HCT116 (cell line): ENCODE results near the gene CRHBP. TPM values are rescaled to one million over a fixed set of nuclear protein-coding genes. Genes with fewer than 3 reads are reported as not detected.

Experiments
- ATAC-seq: fragments of 200-7000 bp; cut with Tn5 transposase; 2 replicates; pipeline ENCODE4 v1.9.1; 2020; ENCODE audit warnings: mild to moderate bottlenecking, moderate library complexity
- BruUV-seq: library from RNA; stranded (reverse); fragments of 400-500 nt; replicated peaks from 2 replicates; lab custom pipeline; 2021; lab: Mats Ljungman, UMichigan
- CTCF ChIA-PET: fragments of 300-600 bp; sonication (Branson Sonifier 250); formaldehyde crosslinking; loops from one replicate; lab custom pipeline; 2021; ENCODE audit warnings: antibody characterized with exemption; lab: Charles Lee
- POLR2A ChIA-PET: fragments of 300-600, 350-600 bp; sonication (Branson Sonifier 250); formaldehyde crosslinking; loops from one replicate; lab custom pipeline; 2021; ENCODE audit warnings: antibody characterized with exemption; lab: Charles Lee
- RAD21 ChIA-PET, 2 experiments: fragments of 300-600 bp; sonication (Branson Sonifier 250); formaldehyde crosslinking; loops; one replicate each; lab custom pipeline; 2023; ENCODE audit warnings: low total read pairs in 2 of 2; ENCODE audit not compliant: uncharacterized antibody in 2 of 2, unreplicated experiment in 2 of 2, low non-redundant PET in 1 of 2; lab: Charles Lee
- DNase-seq: peaks from one replicate; pipeline ENCODE4 v3.0.0-alpha.2; 2010; ENCODE audit warnings: low read depth, low spot score
- H2AFZ ChIP-seq: fragments of 200-600 bp; shearing (Covaris generic), sonication (generic); 2 replicates; pipeline ENCODE4 v1.6.1; 2017; ENCODE audit warnings: low read depth, mixed run types, mixed read lengths, antibody characterized with exemption, low read length; ENCODE audit not compliant: poor library complexity, severe bottlenecking
- H3K27ac ChIP-seq: 2 replicates; pipeline ENCODE4 v1.5.1; 2012; ENCODE audit warnings: low read depth, low read length
- H3K27me3 ChIP-seq: fragments of 200-600 bp; sonication (generic); 2 replicates; pipeline ENCODE4 v1.6.1; 2016; ENCODE audit warnings: mixed run types, low read length, mixed read lengths; ENCODE audit not compliant: insufficient read depth
- H3K36me3 ChIP-seq, 2 experiments: fragments of 200-500 bp in 1 of 2; fragments of 200-600 bp in 1 of 2; sonication (Bioruptor generic) in 1 of 2; sonication (generic) in 1 of 2; 2 replicates each; pipeline versions ENCODE4 v1.5.1 to v1.6.1; 2014 to 2016; ENCODE audit warnings: low read length in 2 of 2, inconsistent platforms in 1 of 2, mixed read lengths in 1 of 2, mixed run types in 1 of 2; ENCODE audit not compliant: insufficient read depth in 2 of 2, control insufficient read depth in 1 of 2
- H3K4me1 ChIP-seq, 2 experiments: fragments of 200-600 bp in 1 of 2; sonication (generic) in 1 of 2; 2 replicates each; pipeline versions ENCODE4 v1.5.1 to v1.6.1; 2012 to 2017; ENCODE audit warnings: low read length in 2 of 2, inconsistent platforms in 1 of 2, mild to moderate bottlenecking in 1 of 2, mixed read lengths in 1 of 2, mixed run types in 1 of 2, moderate library complexity in 1 of 2; ENCODE audit not compliant: insufficient read depth in 2 of 2, control insufficient read depth in 1 of 2
- H3K4me2 ChIP-seq: fragments of 200-600 bp; sonication (generic); 2 replicates; pipeline ENCODE4 v1.6.1; 2017; ENCODE audit warnings: mixed run types, low read length, mixed read lengths
- H3K4me3 ChIP-seq, 2 experiments: fragments of 200-600 bp in 1 of 2; sonication (generic) in 1 of 2; replicated peaks in 1 of 2; 2 replicates each; pipeline ENCODE4 v1.5.1; 2011 to 2016; ENCODE audit warnings: low read length in 2 of 2, control low read depth in 1 of 2, low read depth in 1 of 2, mild to moderate bottlenecking in 1 of 2, mixed read lengths in 1 of 2, mixed run types in 1 of 2
- H3K79me2 ChIP-seq: fragments of 200-600 bp; sonication (generic); 2 replicates; pipeline ENCODE4 v1.6.1; 2017; ENCODE audit warnings: mild to moderate bottlenecking, mixed run types, low read length, moderate library complexity, mixed read lengths; ENCODE audit not compliant: insufficient read depth
- H3K9ac ChIP-seq: fragments of 200-600 bp; sonication (generic); 2 replicates; pipeline ENCODE4 v1.6.1; 2016; ENCODE audit warnings: low read length, mixed read lengths
- H3K9me2 ChIP-seq: fragments of 200-600 bp; sonication (generic), shearing (Covaris generic); 2 replicates; pipeline ENCODE4 v1.6.1; 2017; ENCODE audit warnings: mixed run types, mild to moderate bottlenecking, moderate library complexity; ENCODE audit not compliant: insufficient read depth
- H3K9me3 ChIP-seq, 2 experiments: fragments of 200-500 bp in 1 of 2; fragments of 200-600 bp in 1 of 2; sonication (Bioruptor generic) in 1 of 2; sonication (generic) in 1 of 2; 2 replicates each; pipeline ENCODE4 v1.6.1; 2014 to 2017; ENCODE audit warnings: low read length in 2 of 2, mixed read lengths in 2 of 2, inconsistent platforms in 1 of 2, low read depth in 1 of 2, mild to moderate bottlenecking in 1 of 2, mixed run types in 1 of 2, moderate library complexity in 1 of 2; ENCODE audit not compliant: control insufficient read depth in 1 of 2, insufficient read depth in 1 of 2
- H4K20me1 ChIP-seq: fragments of 200-600 bp; sonication (generic), shearing (Covaris generic); 2 replicates; pipeline ENCODE4 v1.6.1; 2017; ENCODE audit warnings: mixed run types, mild to moderate bottlenecking, moderate library complexity; ENCODE audit not compliant: insufficient read depth
- CBX3 ChIP-seq: IDR thresholded peaks from 2 replicates; pipeline ENCODE4 v1.6.1; 2012; ENCODE audit warnings: low read depth
- CEBPB ChIP-seq: IDR thresholded peaks from 2 replicates; pipeline ENCODE4 v1.6.1; 2012; ENCODE audit warnings: low read depth
- ELF1 ChIP-seq: IDR thresholded peaks from 2 replicates; pipeline ENCODE4 v1.6.1; 2012; ENCODE audit warnings: low read depth, borderline replicate concordance
- EZH2 ChIP-seq: fragments of 200-600 bp; sonication (generic); IDR thresholded peaks from 2 replicates; pipeline ENCODE4 v1.6.1; 2017; ENCODE audit warnings: antibody characterized with exemption, mixed run types
- EZH2phosphoT487 ChIP-seq: fragments of 200-600 bp; IDR thresholded peaks from 2 replicates; pipeline ENCODE4 v1.6.1; 2018; ENCODE audit warnings: antibody characterized with exemption, borderline replicate concordance
- FOSL1 ChIP-seq: IDR thresholded peaks from 2 replicates; pipeline ENCODE4 v1.6.1; 2012; ENCODE audit warnings: low read depth
- JUND ChIP-seq: IDR thresholded peaks from 2 replicates; pipeline ENCODE4 v1.6.1; 2012
- POLR2AphosphoS5 ChIP-seq: IDR thresholded peaks from 2 replicates; pipeline ENCODE4 v1.6.1; 2011; ENCODE audit warnings: mild to moderate bottlenecking, low read depth, low read length, moderate library complexity
- TCF7L2 ChIP-seq: IDR thresholded peaks from 2 replicates; pipeline ENCODE4 v1.7.0; 2011; ENCODE audit warnings: borderline replicate concordance, inconsistent platforms; ENCODE audit not compliant: insufficient read depth, insufficient read length; ENCODE audit errors: extremely low read depth
- YY1 ChIP-seq: IDR thresholded peaks from 2 replicates; pipeline ENCODE4 v1.6.1; 2011; ENCODE audit warnings: low read length, low read depth, moderate library complexity, mild to moderate bottlenecking; ENCODE audit not compliant: insufficient replicate concordance; ENCODE audit errors: extremely low read depth
- ZFX ChIP-seq: fragments of 450-650 bp; IDR thresholded peaks from 2 replicates; pipeline ENCODE4 v1.6.1; 2017
- ZNF274 ChIP-seq: fragments of 200-500 bp; sonication (Bioruptor generic); IDR thresholded peaks from 2 replicates; pipeline ENCODE4 v1.6.1; 2014; ENCODE audit warnings: mild to moderate bottlenecking, low read depth, low read length, inconsistent platforms
- intact Hi-C: fragments of 100-400 bp; cut with micrococcal nuclease; formaldehyde crosslinking; loops from 2 replicates; pipeline ENCODE4 v1.10.0; 2022
- total RNA-seq: library from RNA; stranded (reverse); gene quantifications from one replicate; pipeline ENCODE4 v1.2.1, GENCODE V29; 2021; ENCODE audit not compliant: unreplicated experiment
- TF ChIP-seq, protein P1 (sequence below): IDR thresholded peaks from 2 replicates; pipeline ENCODE4 v1.6.1; 2012
- TF ChIP-seq, protein P2 (sequence below), 3 experiments: fragments of 200-600 bp in 1 of 3; sonication (generic) in 1 of 3; IDR thresholded peaks in 2 of 3; conservative IDR thresholded peaks in 1 of 3; 2 replicates each; pipeline ENCODE4 v1.5.1; 2012 to 2017; ENCODE audit warnings: low read depth in 2 of 3, low read length in 2 of 3, antibody characterized with exemption in 1 of 3, borderline replicate concordance in 1 of 3, control low read depth in 1 of 3, mild to moderate bottlenecking in 1 of 3, mixed read lengths in 1 of 3, mixed run types in 1 of 3, moderate library complexity in 1 of 3; ENCODE audit not compliant: insufficient read depth in 1 of 3
- TF ChIP-seq, protein P3 (sequence below): IDR thresholded peaks from 2 replicates; pipeline ENCODE4 v1.6.1; 2012; ENCODE audit warnings: low read depth

Gene CRHBP
- total RNA-seq, 1 experiment from 2014 or later: not detected

- H4K20me1 ChIP-seq: no peaks in the 10 kb centered on the region
- no peaks in the 10 kb centered on the region for H3K36me3 ChIP-seq
- POLR2A ChIA-PET: no interaction called here
- no peaks in the 10 kb centered on the region for H3K9me2 ChIP-seq
- no peaks in the 10 kb centered on the region for H3K4me1 ChIP-seq
- CTCF ChIA-PET: no interaction called here
- no peak overlapping the region for H3K9ac ChIP-seq
- no peak overlapping the region for H3K4me3 ChIP-seq
- no peaks in the 10 kb centered on the region for H3K9me3 ChIP-seq
- H3K79me2 ChIP-seq: no peaks in the 10 kb centered on the region
- no peak overlapping the region for H3K4me2 ChIP-seq
- no TSS peak for BruUV-seq
- intact Hi-C loops: no loop called here
- H3K27ac ChIP-seq: no peak overlapping the region
- RAD21 ChIA-PET: no interaction called here
- TF ChIP-seq EZH2 (no peak), FOSL1 (no peak), ELF1 (no peak), CBX3 (no peak), EZH2phosphoT487 (no peak), CEBPB (no peak), ZNF274 (no peak), ZFX (no peak), YY1 (no peak), JUND (no peak), POLR2AphosphoS5 (no peak), TCF7L2 (no peak)
- TF ChIP-seq, protein P1, sequence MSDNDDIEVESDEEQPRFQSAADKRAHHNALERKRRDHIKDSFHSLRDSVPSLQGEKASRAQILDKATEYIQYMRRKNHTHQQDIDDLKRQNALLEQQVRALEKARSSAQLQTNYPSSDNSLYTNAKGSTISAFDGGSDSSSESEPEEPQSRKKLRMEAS: no peak
- TF ChIP-seq, protein P2, sequence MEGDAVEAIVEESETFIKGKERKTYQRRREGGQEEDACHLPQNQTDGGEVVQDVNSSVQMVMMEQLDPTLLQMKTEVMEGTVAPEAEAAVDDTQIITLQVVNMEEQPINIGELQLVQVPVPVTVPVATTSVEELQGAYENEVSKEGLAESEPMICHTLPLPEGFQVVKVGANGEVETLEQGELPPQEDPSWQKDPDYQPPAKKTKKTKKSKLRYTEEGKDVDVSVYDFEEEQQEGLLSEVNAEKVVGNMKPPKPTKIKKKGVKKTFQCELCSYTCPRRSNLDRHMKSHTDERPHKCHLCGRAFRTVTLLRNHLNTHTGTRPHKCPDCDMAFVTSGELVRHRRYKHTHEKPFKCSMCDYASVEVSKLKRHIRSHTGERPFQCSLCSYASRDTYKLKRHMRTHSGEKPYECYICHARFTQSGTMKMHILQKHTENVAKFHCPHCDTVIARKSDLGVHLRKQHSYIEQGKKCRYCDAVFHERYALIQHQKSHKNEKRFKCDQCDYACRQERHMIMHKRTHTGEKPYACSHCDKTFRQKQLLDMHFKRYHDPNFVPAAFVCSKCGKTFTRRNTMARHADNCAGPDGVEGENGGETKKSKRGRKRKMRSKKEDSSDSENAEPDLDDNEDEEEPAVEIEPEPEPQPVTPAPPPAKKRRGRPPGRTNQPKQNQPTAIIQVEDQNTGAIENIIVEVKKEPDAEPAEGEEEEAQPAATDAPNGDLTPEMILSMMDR (IDR thresholded peaks at IDR 0.05 in 2 of 3, conservative IDR thresholded peaks at IDR 0.05 in 1 of 3; ENCODE audit: borderline replicate concordance in 1 of 3, insufficient read depth in 1 of 3, low read depth in 2 of 3, low read length in 2 of 3): no peak
- TF ChIP-seq, protein P3, sequence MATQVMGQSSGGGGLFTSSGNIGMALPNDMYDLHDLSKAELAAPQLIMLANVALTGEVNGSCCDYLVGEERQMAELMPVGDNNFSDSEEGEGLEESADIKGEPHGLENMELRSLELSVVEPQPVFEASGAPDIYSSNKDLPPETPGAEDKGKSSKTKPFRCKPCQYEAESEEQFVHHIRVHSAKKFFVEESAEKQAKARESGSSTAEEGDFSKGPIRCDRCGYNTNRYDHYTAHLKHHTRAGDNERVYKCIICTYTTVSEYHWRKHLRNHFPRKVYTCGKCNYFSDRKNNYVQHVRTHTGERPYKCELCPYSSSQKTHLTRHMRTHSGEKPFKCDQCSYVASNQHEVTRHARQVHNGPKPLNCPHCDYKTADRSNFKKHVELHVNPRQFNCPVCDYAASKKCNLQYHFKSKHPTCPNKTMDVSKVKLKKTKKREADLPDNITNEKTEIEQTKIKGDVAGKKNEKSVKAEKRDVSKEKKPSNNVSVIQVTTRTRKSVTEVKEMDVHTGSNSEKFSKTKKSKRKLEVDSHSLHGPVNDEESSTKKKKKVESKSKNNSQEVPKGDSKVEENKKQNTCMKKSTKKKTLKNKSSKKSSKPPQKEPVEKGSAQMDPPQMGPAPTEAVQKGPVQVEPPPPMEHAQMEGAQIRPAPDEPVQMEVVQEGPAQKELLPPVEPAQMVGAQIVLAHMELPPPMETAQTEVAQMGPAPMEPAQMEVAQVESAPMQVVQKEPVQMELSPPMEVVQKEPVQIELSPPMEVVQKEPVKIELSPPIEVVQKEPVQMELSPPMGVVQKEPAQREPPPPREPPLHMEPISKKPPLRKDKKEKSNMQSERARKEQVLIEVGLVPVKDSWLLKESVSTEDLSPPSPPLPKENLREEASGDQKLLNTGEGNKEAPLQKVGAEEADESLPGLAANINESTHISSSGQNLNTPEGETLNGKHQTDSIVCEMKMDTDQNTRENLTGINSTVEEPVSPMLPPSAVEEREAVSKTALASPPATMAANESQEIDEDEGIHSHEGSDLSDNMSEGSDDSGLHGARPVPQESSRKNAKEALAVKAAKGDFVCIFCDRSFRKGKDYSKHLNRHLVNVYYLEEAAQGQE: no peak
- ATAC-seq (no peak), DNase-seq (no peak)
- H2AFZ ChIP-seq: no peak overlapping the region
- H3K27me3 ChIP-seq: peaks cover 4% of the 10 kb centered on the region; the same call in 1 of the 2 replicates
These were observed 21.9 kb downstream of the CRHBP start for GRCh38 chr5:76974785-76975184.
